Measurements from ENCODE around the gene EVI5.
"Not testable (repeated sequence)": the region's sequence is repeated elsewhere in the genome, so short reads cannot be mapped to it uniquely, and the experiment has no call there.

EVI5 gene

DNA sequence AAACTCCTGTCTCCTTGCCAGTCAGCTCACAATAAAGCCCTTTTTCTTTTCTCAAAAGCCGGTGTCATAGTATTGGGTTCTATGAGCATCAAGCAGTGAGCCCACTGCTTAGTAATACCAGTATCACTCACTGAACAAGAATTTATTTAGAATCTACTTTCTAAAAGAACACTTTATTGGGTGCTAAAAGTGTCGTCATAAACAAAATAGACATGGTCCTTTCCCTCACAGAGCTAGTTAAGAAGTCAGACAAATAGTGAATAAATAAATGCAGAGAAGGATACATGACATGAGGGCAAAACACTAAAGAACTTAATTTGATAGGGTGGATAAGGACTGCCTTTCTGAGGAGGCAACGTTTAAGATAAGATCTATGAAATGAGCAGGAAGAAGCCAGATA lies 32.2 kb downstream of the EVI5 start:
- no peaks in the 10 kb centered on the region for H3K27me3 ChIP-seq (ENCODE audit: low read depth, low read length)
- no peak overlapping the region for H3K27ac ChIP-seq (ENCODE audit: low read length)
- H2AFZ ChIP-seq (ENCODE audit: low read depth, low read length) = no peak overlapping the region
- peaks cover 5% of the 10 kb centered on the region for H3K36me3 ChIP-seq (replicated peaks; ENCODE audit: low read depth, low read length)
- no peak overlapping the region for H3K4me3 ChIP-seq (ENCODE audit: low read length)
- no peaks in the 10 kb centered on the region for H3K9me3 ChIP-seq (ENCODE audit: insufficient read depth, low read length)
- 0 out of 2 replicates have a peak, but pooled peaks cover 3% of the 10 kb centered on the region for H4K20me1 ChIP-seq (ENCODE audit: insufficient read depth, low read length)
- H3K9ac ChIP-seq (ENCODE audit: low read length) = no peak overlapping the region
- peaks cover 8% of the 10 kb centered on the region for H3K79me2 ChIP-seq (ENCODE audit: low read length)
- TF ChIP-seq CTCF (IDR thresholded peaks at IDR 0.05; ENCODE audit: low read depth, low read length) (no peak), EZH2phosphoT487 (IDR thresholded peaks at IDR 0.05; ENCODE audit: low read depth) (no peak)
- H3K4me1 ChIP-seq (ENCODE audit: low read length) = no peaks in the 10 kb centered on the region
- no peak overlapping the region for H3K4me2 ChIP-seq (ENCODE audit: low read length)

DNA sequence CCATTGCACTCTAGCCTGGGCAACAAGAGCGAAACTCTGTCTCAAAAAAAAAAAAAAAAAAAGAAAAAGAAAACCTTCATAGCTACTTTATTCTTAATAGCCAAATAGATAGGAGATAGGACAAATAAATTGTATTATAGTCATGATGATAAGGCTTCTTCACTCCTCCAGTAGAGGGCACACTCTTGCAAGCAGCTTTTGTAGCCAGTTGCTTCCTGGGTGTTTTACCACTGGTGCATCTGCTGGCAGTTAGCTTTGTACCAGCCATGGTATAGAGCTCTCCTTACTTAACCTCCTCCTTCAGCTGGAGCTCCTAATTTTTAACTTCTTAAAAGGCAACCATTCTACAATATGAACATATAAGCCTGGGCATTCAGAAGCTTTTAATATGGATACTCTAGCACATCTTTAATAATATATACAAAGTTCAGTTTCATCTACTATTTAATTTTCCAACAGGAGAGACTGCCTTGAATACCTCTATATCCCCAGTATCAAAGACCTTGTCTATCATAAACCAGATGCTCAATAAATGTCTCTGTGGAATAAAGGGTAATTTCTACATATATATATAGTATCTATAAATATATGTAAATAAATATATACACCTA lies 35.8 kb downstream of the EVI5 start:
- TF ChIP-seq EZH2phosphoT487 (IDR thresholded peaks at IDR 0.05; ENCODE audit: low read depth) (no peak), CTCF (IDR thresholded peaks at IDR 0.05; ENCODE audit: low read depth, low read length) (peak; percentile 64)
- H2AFZ ChIP-seq (ENCODE audit: low read depth, low read length) = no peak overlapping the region
- no peaks in the 10 kb centered on the region for H3K27me3 ChIP-seq (ENCODE audit: low read depth, low read length)
- peaks cover 8% of the 10 kb centered on the region for H3K79me2 ChIP-seq (ENCODE audit: low read length)
- H3K27ac ChIP-seq (ENCODE audit: low read length) = no peak overlapping the region
- no peak overlapping the region for H3K9ac ChIP-seq (ENCODE audit: low read length)
- H3K4me1 ChIP-seq (ENCODE audit: low read length) = no peaks in the 10 kb centered on the region
- no peak overlapping the region for H3K4me3 ChIP-seq (ENCODE audit: low read length)
- H3K4me2 ChIP-seq (ENCODE audit: low read length) = no peak overlapping the region
- H3K36me3 ChIP-seq (replicated peaks; ENCODE audit: low read depth, low read length) = no peaks in the 10 kb centered on the region
- H3K9me3 ChIP-seq (ENCODE audit: insufficient read depth, low read length) = no peaks in the 10 kb centered on the region
- H4K20me1 ChIP-seq (ENCODE audit: insufficient read depth, low read length) = no peaks in the 10 kb centered on the region

GRCh38 chr1:92748138-92748537 lies 36.8 kb downstream of the EVI5 start:
- no peaks in the 10 kb centered on the region for H4K20me1 ChIP-seq (ENCODE audit: insufficient read depth, low read length)
- no peak overlapping the region for H3K27ac ChIP-seq (ENCODE audit: low read length)
- peaks cover 8% of the 10 kb centered on the region for H3K79me2 ChIP-seq (ENCODE audit: low read length)
- no peaks in the 10 kb centered on the region for H3K4me1 ChIP-seq (ENCODE audit: low read length)
- TF ChIP-seq CTCF (IDR thresholded peaks at IDR 0.05; ENCODE audit: low read depth, low read length) (no peak), EZH2phosphoT487 (IDR thresholded peaks at IDR 0.05; ENCODE audit: low read depth) (no peak)
- no peak overlapping the region for H2AFZ ChIP-seq (ENCODE audit: low read depth, low read length)
- no peaks in the 10 kb centered on the region for H3K9me3 ChIP-seq (ENCODE audit: insufficient read depth, low read length)
- H3K9ac ChIP-seq (ENCODE audit: low read length) = no peak overlapping the region
- H3K4me3 ChIP-seq (ENCODE audit: low read length) = no peak overlapping the region
- H3K36me3 ChIP-seq (replicated peaks; ENCODE audit: low read depth, low read length) = no peaks in the 10 kb centered on the region
- no peaks in the 10 kb centered on the region for H3K27me3 ChIP-seq (ENCODE audit: low read depth, low read length)
- H3K4me2 ChIP-seq (ENCODE audit: low read length) = no peak overlapping the region

DNA sequence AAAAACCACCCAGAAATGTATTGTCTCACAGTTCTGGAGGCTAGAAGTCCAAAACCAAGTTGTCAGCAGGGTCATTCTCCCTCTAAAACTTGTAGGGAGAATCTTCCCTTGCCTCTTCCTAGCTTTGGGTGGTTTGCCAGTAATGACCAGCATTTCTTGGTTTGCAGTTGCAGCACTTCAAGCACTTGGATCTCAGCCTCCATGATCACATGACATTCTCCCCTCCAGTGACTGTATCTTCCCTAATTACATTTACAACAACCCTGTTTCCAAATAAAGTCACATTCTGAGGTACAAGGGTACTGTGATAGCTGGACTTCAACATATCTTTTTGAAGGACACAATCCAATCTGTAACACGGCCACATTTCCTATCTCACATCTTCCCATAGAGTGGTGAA lies 37.2 kb downstream of the EVI5 start:
- Histone ChIP-seq H3K27ac (ENCODE audit: low read length) (no peak overlapping the region), H3K4me2 (ENCODE audit: low read length) (no peak overlapping the region), H3K9ac (ENCODE audit: low read length) (no peak overlapping the region), H3K36me3 (replicated peaks; ENCODE audit: low read depth, low read length) (no peaks in the 10 kb centered on the region), H3K4me1 (ENCODE audit: low read length) (no peaks in the 10 kb centered on the region), H3K27me3 (ENCODE audit: low read depth, low read length) (no peaks in the 10 kb centered on the region), H3K9me3 (ENCODE audit: insufficient read depth, low read length) (no peaks in the 10 kb centered on the region), H2AFZ (ENCODE audit: low read depth, low read length) (no peak overlapping the region), H3K4me3 (ENCODE audit: low read length) (no peak overlapping the region), H4K20me1 (ENCODE audit: insufficient read depth, low read length) (no peaks in the 10 kb centered on the region), H3K79me2 (ENCODE audit: low read length) (peaks cover 8% of the 10 kb centered on the region)
- TF ChIP-seq CTCF (IDR thresholded peaks at IDR 0.05; ENCODE audit: low read depth, low read length) = no peak
- no peak for TF ChIP-seq EZH2phosphoT487 (IDR thresholded peaks at IDR 0.05; ENCODE audit: low read depth)

- not testable (repeated sequence) for H2AFZ ChIP-seq (ENCODE audit: low read depth, low read length); H4K20me1 ChIP-seq (ENCODE audit: insufficient read depth, low read length); H3K27me3 ChIP-seq (ENCODE audit: low read depth, low read length); H3K36me3 ChIP-seq (replicated peaks; ENCODE audit: low read depth, low read length); H3K4me2 ChIP-seq (ENCODE audit: low read length); H3K9ac ChIP-seq (ENCODE audit: low read length); H3K9me3 ChIP-seq (ENCODE audit: insufficient read depth, low read length); H3K27ac ChIP-seq (ENCODE audit: low read length); H3K4me1 ChIP-seq (ENCODE audit: low read length); H3K79me2 ChIP-seq (ENCODE audit: low read length); H3K4me3 ChIP-seq (ENCODE audit: low read length)
Observed at GRCh38 chr1:92746255-92746654, 38.7 kb downstream of the EVI5 start.

Data from OCI-LY3 (cell line).